ENCODE measurements around the gene ZEB2. TPM values are rescaled to one million over a fixed set of nuclear protein-coding genes. Genes with fewer than 3 reads are reported as not detected.

ZEB2 gene
- total RNA-seq, 4 donors from 2014 or later: 35.9 to 177 (median 120) TPM

- Histone ChIP-seq H3K27me3 (no peaks in the 10 kb centered on the region), H3K9me3 (no peaks in the 10 kb centered on the region), H3K4me1 (no peaks in the 10 kb centered on the region), H3K4me3 (no peak overlapping the region), H3K27ac (no peak overlapping the region), H3K36me3 (no peaks in the 10 kb centered on the region)
- intact Hi-C loops (cut with DNase I; ENCODE audit: low total_unique reads): no loop called here
- TF ChIP-seq CTCF (IDR thresholded peaks at IDR 0.05): no peak
- no peak for TF ChIP-seq POLR2A (IDR thresholded peaks at IDR 0.05)
- DNase-seq: no peak
Measured at GRCh38 chr2:144489315-144489916, 30.5 kb downstream of the ZEB2 start.

DNA sequence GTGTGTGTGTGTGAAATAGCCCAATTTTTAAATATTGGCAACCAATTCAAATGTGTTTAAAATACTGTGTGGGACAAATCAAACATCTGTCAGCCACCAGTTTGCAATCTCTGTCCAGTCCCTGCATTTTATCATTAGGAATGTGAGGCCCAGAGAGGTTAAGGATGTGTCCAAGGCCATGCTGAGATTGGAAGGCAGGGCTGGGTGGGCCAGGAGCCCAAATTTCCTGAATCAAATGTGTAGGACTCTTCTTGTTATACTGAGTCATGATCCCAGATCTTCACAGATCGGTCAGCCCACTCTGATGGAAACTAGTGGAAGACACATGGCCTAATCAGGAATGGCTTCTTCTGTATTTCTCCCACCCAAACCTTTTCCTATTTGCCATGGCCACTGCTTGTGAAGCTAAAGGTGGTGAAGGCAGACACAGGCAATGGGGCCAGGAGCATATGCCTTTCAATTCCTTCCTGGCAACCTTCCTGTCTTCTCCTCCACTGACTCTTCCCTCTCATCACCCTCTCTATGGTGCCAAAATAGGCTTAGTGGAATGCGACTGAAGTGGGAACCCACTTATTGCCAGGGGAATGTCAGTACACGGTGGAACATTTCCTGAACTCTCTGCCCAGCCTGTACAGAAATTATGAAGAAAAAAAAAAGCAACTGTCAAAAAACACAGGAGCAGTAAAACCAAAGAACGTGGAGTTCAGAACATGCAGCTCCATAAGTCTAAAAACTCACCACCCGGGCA, 35.5 kb downstream of the ZEB2 start:
- Histone ChIP-seq H3K4me1 (peaks cover 0 to 4% of the 10 kb centered on the region in 2 donors), H3K4me3 (no peak overlapping the region), H3K36me3 (no peaks in the 10 kb centered on the region), H3K9me3 (no peaks in the 10 kb centered on the region), H3K27me3 (no peaks in the 10 kb centered on the region), H3K27ac (no peak overlapping the region)
- DNase-seq: no peak
- intact Hi-C loops (cut with DNase I; ENCODE audit: low total_unique reads): no loop called here
- TF ChIP-seq CTCF (IDR thresholded peaks at IDR 0.05) (no peak), POLR2A (IDR thresholded peaks at IDR 0.05) (no peak)

GRCh38 chr2:144481666-144482065, 38.3 kb downstream of the ZEB2 start:
- no peak overlapping the region for H3K27ac ChIP-seq
- H3K4me1 ChIP-seq: peaks cover 0 to 4% of the 10 kb centered on the region in 2 donors

GRCh38 chr2:144481109-144481508, 38.8 kb downstream of the ZEB2 start:
- H3K27ac ChIP-seq: no peak overlapping the region
- intact Hi-C loops (cut with DNase I; ENCODE audit: low total_unique reads): no loop called here
- DNase-seq: no peak
- H3K4me3 ChIP-seq: no peak overlapping the region
- no peaks in the 10 kb centered on the region for H3K27me3 ChIP-seq
- no peaks in the 10 kb centered on the region for H3K9me3 ChIP-seq
- no peak for TF ChIP-seq POLR2A (IDR thresholded peaks at IDR 0.05)
- no peak for TF ChIP-seq CTCF (IDR thresholded peaks at IDR 0.05)
- H3K36me3 ChIP-seq: no peaks in the 10 kb centered on the region
- peaks cover 0 to 4% of the 10 kb centered on the region in 2 donors for H3K4me1 ChIP-seq

More at GRCh38 chr2:144481666-144482065, 38.3 kb downstream of the ZEB2 start:
- no peak for TF ChIP-seq CTCF (IDR thresholded peaks at IDR 0.05)
- no peak for TF ChIP-seq POLR2A (IDR thresholded peaks at IDR 0.05)
- intact Hi-C loops (cut with DNase I; ENCODE audit: low total_unique reads): no loop called here
- no peak overlapping the region for H3K4me3 ChIP-seq
- H3K36me3 ChIP-seq: no peaks in the 10 kb centered on the region
- no peaks in the 10 kb centered on the region for H3K27me3 ChIP-seq
- H3K9me3 ChIP-seq: no peaks in the 10 kb centered on the region
- DNase-seq: no peak

DNA sequence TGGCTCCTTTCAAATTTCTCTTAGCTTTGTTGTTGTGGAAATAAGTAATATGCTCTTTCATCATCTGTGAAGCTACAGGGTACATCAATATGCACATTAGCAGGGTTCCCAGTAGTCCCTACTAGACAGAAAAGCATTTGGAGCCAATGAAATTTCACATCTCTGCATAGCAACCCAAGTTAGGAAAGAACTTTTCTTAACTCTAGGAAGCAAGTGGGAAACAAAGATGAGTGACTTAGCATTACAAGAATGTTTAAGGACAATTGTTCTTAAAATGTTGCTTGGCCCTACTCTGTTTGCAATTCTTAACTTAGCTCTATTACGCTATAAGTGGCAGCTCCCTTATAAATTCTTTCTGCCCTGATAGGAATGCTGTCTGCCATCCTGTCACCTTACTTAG, 39.6 kb downstream of the ZEB2 start:
- Histone ChIP-seq H3K27me3 (no peaks in the 10 kb centered on the region), H3K27ac (no peak overlapping the region), H3K9me3 (no peaks in the 10 kb centered on the region), H3K4me1 (peaks cover 0 to 4% of the 10 kb centered on the region in 2 donors), H3K4me3 (no peak overlapping the region), H3K36me3 (no peaks in the 10 kb centered on the region)
- no peak for DNase-seq
- intact Hi-C loops (cut with DNase I; ENCODE audit: low total_unique reads): no loop called here
- TF ChIP-seq POLR2A (IDR thresholded peaks at IDR 0.05): no peak
- no peak for TF ChIP-seq CTCF (IDR thresholded peaks at IDR 0.05)

All from uterus (tissue), 4 donors.